HCT116 (cell line): Measurements from ENCODE around the gene APOBEC3F.
"Not testable (repeated sequence)": the region's sequence is repeated elsewhere in the genome, so short reads cannot be mapped to it uniquely, and the experiment has no call there.

ENCODE experiments used
- ATF3 ChIP-seq: IDR thresholded peaks from 2 replicates; pipeline ENCODE4 v1.6.1; 2012
- CBX3 ChIP-seq: IDR thresholded peaks from 2 replicates; pipeline ENCODE4 v1.6.1; 2012; ENCODE audit warnings: low read depth
- CTCF ChIP-seq, 3 experiments: fragments of 200-600 bp in 1 of 3; sonication (generic) in 1 of 3; IDR thresholded peaks in 2 of 3; conservative IDR thresholded peaks in 1 of 3; 2 replicates each; pipeline ENCODE4 v1.5.1; 2012 to 2017; ENCODE audit warnings: low read depth in 2 of 3, low read length in 2 of 3, antibody characterized with exemption in 1 of 3, borderline replicate concordance in 1 of 3, control low read depth in 1 of 3, mild to moderate bottlenecking in 1 of 3, mixed read lengths in 1 of 3, mixed run types in 1 of 3, moderate library complexity in 1 of 3; ENCODE audit not compliant: insufficient read depth in 1 of 3
- EZH2 ChIP-seq: fragments of 200-600 bp; sonication (generic); IDR thresholded peaks from 2 replicates; pipeline ENCODE4 v1.6.1; 2017; ENCODE audit warnings: antibody characterized with exemption, mixed run types
- EZH2phosphoT487 ChIP-seq: fragments of 200-600 bp; IDR thresholded peaks from 2 replicates; pipeline ENCODE4 v1.6.1; 2018; ENCODE audit warnings: antibody characterized with exemption, borderline replicate concordance
- MAX ChIP-seq: IDR thresholded peaks from 2 replicates; pipeline ENCODE4 v1.6.1; 2012
- POLR2A ChIP-seq: IDR thresholded peaks from 2 replicates; pipeline ENCODE4 v1.7.0; 2011; ENCODE audit warnings: borderline replicate concordance; ENCODE audit not compliant: insufficient read depth, insufficient read length; ENCODE audit errors: extremely low read depth
- POLR2AphosphoS5 ChIP-seq: IDR thresholded peaks from 2 replicates; pipeline ENCODE4 v1.6.1; 2011; ENCODE audit warnings: mild to moderate bottlenecking, low read depth, low read length, moderate library complexity
- RAD21 ChIP-seq: IDR thresholded peaks from 2 replicates; pipeline ENCODE4 v1.6.1; 2012; ENCODE audit warnings: low read depth, mild to moderate bottlenecking
- SIN3A ChIP-seq: IDR thresholded peaks from 2 replicates; pipeline ENCODE4 v1.6.1; 2012; ENCODE audit warnings: low read depth
- YY1 ChIP-seq: IDR thresholded peaks from 2 replicates; pipeline ENCODE4 v1.6.1; 2011; ENCODE audit warnings: low read length, low read depth, moderate library complexity, mild to moderate bottlenecking; ENCODE audit not compliant: insufficient replicate concordance; ENCODE audit errors: extremely low read depth
- ZNF274 ChIP-seq: fragments of 200-500 bp; sonication (Bioruptor generic); IDR thresholded peaks from 2 replicates; pipeline ENCODE4 v1.6.1; 2014; ENCODE audit warnings: mild to moderate bottlenecking, low read depth, low read length, inconsistent platforms

- not testable (repeated sequence) for TF ChIP-seq POLR2AphosphoS5; EZH2; CTCF (IDR thresholded peaks at IDR 0.05 in 2 of 3, conservative IDR thresholded peaks at IDR 0.05 in 1 of 3; ENCODE audit: borderline replicate concordance in 1 of 3, insufficient read depth in 1 of 3, low read depth in 2 of 3, low read length in 2 of 3); ZNF274; RAD21; YY1; SIN3A; CBX3; ATF3; POLR2A; EZH2phosphoT487; MAX
These were observed 35.7 kb downstream of the APOBEC3F start for GRCh38 chr22:39076155-39077025.
